Skeletal muscle cell (primary cell): ENCODE data around the gene MPO.

Experiments
- DNase-seq: peaks from one replicate; pipeline ENCODE4 v3.0.0-alpha.2; 2010; ENCODE audit warnings: low read depth
- H3K4me3 ChIP-seq: 2 replicates; pipeline ENCODE4 v1.5.1; 2011; ENCODE audit warnings: low read depth, mild to moderate bottlenecking, control low read depth, low read length, moderate library complexity

Gene MPO

GRCh38 chr17:58246781-58247180, 34.0 kb downstream of the MPO start:
- DNase-seq: no peak
- no peak overlapping the region for H3K4me3 ChIP-seq

GRCh38 chr17:58246104-58246740, 34.5 kb downstream of the MPO start:
- H3K4me3 ChIP-seq: no peak overlapping the region
- no peak for DNase-seq

GRCh38 chr17:58245428-58246103, 35.2 kb downstream of the MPO start:
- no peak overlapping the region for H3K4me3 ChIP-seq
- DNase-seq: no peak

- DNase-seq: no peak
- no peak overlapping the region for H3K4me3 ChIP-seq
Observed at GRCh38 chr17:58244963-58245362, 35.8 kb downstream of the MPO start.

- no peak overlapping the region for H3K4me3 ChIP-seq
- DNase-seq: no peak
Observed at GRCh38 chr17:58242171-58242784, 38.5 kb downstream of the MPO start.

- no peak for DNase-seq
- no peak overlapping the region for H3K4me3 ChIP-seq
Observed at GRCh38 chr17:58239987-58240386, 40.7 kb downstream of the MPO start.

GRCh38 chr17:58238147-58238634, 42.5 kb downstream of the MPO start, which contains the start of gene LPO:
Gene LPO (plus strand): TSS chr17:58238584. CDS start chr17:58242980, 4,396 bp downstream.
- DNase-seq: no peak
- H3K4me3 ChIP-seq: no peak within 1 kb of the TSS

- H3K4me3 ChIP-seq: no peak overlapping the region
- no peak for DNase-seq
Observed at GRCh38 chr17:58236394-58236793, 44.3 kb downstream of the MPO start.

- DNase-seq: no peak
- no peak overlapping the region for H3K4me3 ChIP-seq
Observed at GRCh38 chr17:58235821-58236220, 44.9 kb downstream of the MPO start.

GRCh38 chr17:58234512-58234911, 46.2 kb downstream of the MPO start:
- H3K4me3 ChIP-seq: no peak overlapping the region
- no peak for DNase-seq

- no peak overlapping the region for H3K4me3 ChIP-seq
- no peak for DNase-seq
Observed at GRCh38 chr17:58233543-58233942, 47.2 kb downstream of the MPO start.

- H3K4me3 ChIP-seq: no peak overlapping the region
- peak; percentile 87 for DNase-seq
Observed at GRCh38 chr17:58232707-58233156, 48.0 kb downstream of the MPO start.

GRCh38 chr17:58231641-58232040, 49.1 kb downstream of the MPO start:
- no peak overlapping the region for H3K4me3 ChIP-seq
- peak; percentile 39 for DNase-seq

- no peak for DNase-seq
- no peak overlapping the region for H3K4me3 ChIP-seq
Observed at GRCh38 chr17:58229881-58230280, 50.9 kb downstream of the MPO start.

- no peak overlapping the region for H3K4me3 ChIP-seq
- DNase-seq: no peak
Observed at GRCh38 chr17:58229384-58229783, 51.4 kb downstream of the MPO start.

GRCh38 chr17:58228679-58229078, 52.1 kb downstream of the MPO start:
- DNase-seq: no peak
- H3K4me3 ChIP-seq: no peak overlapping the region

GRCh38 chr17:58227733-58228132, 53.0 kb downstream of the MPO start:
- no peak for DNase-seq

GRCh38 chr17:58224315-58224714, 56.4 kb downstream of the MPO start:
- no peak overlapping the region for H3K4me3 ChIP-seq
- peak; percentile 34 for DNase-seq

More at GRCh38 chr17:58227733-58228132, 53.0 kb downstream of the MPO start:
- H3K4me3 ChIP-seq: no peak overlapping the region
